Measurements from ENCODE around the gene ARAP2.

Gene ARAP2

DNA sequence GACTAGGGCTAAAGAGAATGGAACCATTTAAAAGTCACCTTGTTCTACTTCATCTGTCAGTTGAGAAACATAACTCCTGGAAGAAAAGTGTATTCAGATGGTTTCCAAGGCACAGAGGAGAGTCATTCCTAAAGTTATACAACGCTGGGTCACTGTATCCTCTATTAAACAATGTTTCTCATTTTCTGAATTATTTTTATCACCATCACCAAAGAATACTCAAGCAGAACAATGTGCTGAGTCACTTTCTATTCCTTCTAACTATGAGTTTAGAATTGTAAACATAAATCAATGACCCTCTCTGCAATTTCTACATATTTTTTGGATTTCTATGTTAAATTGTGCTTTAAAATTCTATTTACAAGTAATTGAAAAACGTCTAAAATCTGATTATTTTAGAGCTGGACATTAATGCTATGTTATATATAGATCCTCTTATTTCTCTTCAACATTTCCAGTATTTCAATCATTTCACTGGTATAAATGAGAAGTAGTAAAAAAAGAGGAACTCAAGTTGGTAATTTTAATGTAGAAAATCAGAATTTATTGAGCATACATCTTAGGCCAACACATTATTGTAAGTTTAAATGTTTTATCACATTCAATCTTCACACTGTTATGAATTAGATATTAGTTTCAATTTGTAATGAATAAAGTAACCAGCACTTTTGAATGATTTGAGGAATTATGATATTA, 44.6 kb upstream of the ARAP2 start:
- no peaks in the 10 kb centered on the region for H3K4me1 ChIP-seq (ENCODE audit: low read depth, poor library complexity, severe bottlenecking)
- TF ChIP-seq, protein P1, sequence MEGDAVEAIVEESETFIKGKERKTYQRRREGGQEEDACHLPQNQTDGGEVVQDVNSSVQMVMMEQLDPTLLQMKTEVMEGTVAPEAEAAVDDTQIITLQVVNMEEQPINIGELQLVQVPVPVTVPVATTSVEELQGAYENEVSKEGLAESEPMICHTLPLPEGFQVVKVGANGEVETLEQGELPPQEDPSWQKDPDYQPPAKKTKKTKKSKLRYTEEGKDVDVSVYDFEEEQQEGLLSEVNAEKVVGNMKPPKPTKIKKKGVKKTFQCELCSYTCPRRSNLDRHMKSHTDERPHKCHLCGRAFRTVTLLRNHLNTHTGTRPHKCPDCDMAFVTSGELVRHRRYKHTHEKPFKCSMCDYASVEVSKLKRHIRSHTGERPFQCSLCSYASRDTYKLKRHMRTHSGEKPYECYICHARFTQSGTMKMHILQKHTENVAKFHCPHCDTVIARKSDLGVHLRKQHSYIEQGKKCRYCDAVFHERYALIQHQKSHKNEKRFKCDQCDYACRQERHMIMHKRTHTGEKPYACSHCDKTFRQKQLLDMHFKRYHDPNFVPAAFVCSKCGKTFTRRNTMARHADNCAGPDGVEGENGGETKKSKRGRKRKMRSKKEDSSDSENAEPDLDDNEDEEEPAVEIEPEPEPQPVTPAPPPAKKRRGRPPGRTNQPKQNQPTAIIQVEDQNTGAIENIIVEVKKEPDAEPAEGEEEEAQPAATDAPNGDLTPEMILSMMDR (conservative IDR thresholded peaks at IDR 0.05; ENCODE audit: low read depth, low read length), result no peak

DNA sequence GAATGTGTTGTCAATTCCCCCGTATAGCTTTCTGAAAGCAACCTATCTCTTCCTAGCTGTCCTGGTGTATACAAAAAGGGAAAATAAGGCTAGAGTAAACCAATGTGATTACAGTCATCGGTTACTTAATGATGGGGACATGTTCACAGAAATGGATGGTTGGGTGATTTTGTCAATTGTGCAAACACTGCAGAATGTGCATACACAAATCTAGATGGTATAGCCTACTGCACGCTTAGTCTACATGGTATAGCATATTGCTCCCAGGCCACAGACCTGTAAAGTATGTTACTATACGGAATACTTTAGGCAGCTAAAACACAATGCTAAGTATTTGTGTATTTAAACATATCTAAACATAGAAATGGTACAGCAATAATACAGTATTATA, 42.2 kb upstream of the ARAP2 start:
- TF ChIP-seq, protein P1 (conservative IDR thresholded peaks at IDR 0.05; ENCODE audit: low read depth, low read length), result no peak
- Histone ChIP-seq H3K4me2 (no peak overlapping the region), H3K27ac (no peak overlapping the region), H3K9ac (no peak overlapping the region), H3K79me2 (ENCODE audit: insufficient read depth, low read depth) (no peaks in the 10 kb centered on the region), H3K27me3 (ENCODE audit: insufficient read depth, low read depth) (no peaks in the 10 kb centered on the region), H3K4me1 (ENCODE audit: low read depth, poor library complexity, severe bottlenecking) (no peaks in the 10 kb centered on the region), H4K20me1 (ENCODE audit: insufficient read depth) (no peaks in the 10 kb centered on the region), H3K4me3 (IDR thresholded peaks at IDR 0.05; ENCODE audit: insufficient read depth, low read depth, low read length) (no peak overlapping the region), H3K36me3 (ENCODE audit: insufficient read depth) (no peaks in the 10 kb centered on the region), H2AFZ (ENCODE audit: low read depth) (no peak overlapping the region)

More for the DNA sequence above, 44.6 kb upstream of the ARAP2 start:
- no peaks in the 10 kb centered on the region for H4K20me1 ChIP-seq (ENCODE audit: insufficient read depth)
- no peak overlapping the region for H3K9ac ChIP-seq
- no peaks in the 10 kb centered on the region for H3K36me3 ChIP-seq (ENCODE audit: insufficient read depth)
- no peak overlapping the region for H3K4me3 ChIP-seq (IDR thresholded peaks at IDR 0.05; ENCODE audit: insufficient read depth, low read depth, low read length)
- no peaks in the 10 kb centered on the region for H3K27me3 ChIP-seq (ENCODE audit: insufficient read depth, low read depth)
- H3K27ac ChIP-seq, result no peak overlapping the region
- no peak overlapping the region for H3K4me2 ChIP-seq
- H2AFZ ChIP-seq (ENCODE audit: low read depth), result no peak overlapping the region
- H3K79me2 ChIP-seq (ENCODE audit: insufficient read depth, low read depth), result no peaks in the 10 kb centered on the region

DNA sequence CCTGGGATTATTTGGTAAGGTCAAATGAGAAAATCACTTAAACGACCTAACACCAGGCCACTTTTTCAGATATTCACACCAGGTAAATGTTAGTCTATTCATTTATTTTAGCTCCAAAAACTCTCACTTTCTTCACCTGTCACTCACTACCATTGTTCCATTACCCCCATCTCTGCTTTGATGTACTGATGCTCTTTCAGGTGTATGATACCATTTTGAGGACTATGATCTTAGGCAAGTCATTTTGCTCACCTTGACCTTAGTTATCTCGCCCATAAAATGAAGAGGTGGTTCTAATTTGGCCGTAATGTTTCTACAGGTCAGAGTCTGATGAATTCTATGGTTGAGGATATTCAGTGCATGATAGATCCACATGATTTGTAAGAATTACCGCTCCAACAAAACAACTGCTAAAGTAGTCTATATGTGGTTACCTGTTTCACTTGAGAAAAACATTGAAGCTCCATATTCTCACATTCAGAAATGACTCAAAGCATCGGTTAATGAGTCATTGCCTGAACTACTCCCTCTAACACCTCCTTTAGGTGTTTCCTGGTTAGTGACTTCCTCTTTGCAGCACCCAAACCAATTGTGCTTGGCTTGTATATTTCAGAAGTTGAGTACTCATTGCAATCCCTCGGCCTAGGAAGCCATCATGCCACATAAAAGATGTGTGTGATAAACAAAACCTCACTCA, 41.6 kb upstream of the ARAP2 start:
- no peak overlapping the region for H3K9ac ChIP-seq
- H3K27ac ChIP-seq, result no peak overlapping the region
- no peak overlapping the region for H3K4me2 ChIP-seq
- H3K4me1 ChIP-seq (ENCODE audit: low read depth, poor library complexity, severe bottlenecking), result no peaks in the 10 kb centered on the region
- no peaks in the 10 kb centered on the region for H3K36me3 ChIP-seq (ENCODE audit: insufficient read depth)
- no peaks in the 10 kb centered on the region for H4K20me1 ChIP-seq (ENCODE audit: insufficient read depth)
- H3K79me2 ChIP-seq (ENCODE audit: insufficient read depth, low read depth), result no peaks in the 10 kb centered on the region
- H3K27me3 ChIP-seq (ENCODE audit: insufficient read depth, low read depth), result no peaks in the 10 kb centered on the region
- TF ChIP-seq, protein P1 (conservative IDR thresholded peaks at IDR 0.05; ENCODE audit: low read depth, low read length), result no peak
- H3K4me3 ChIP-seq (IDR thresholded peaks at IDR 0.05; ENCODE audit: insufficient read depth, low read depth, low read length), result no peak overlapping the region
- no peak overlapping the region for H2AFZ ChIP-seq (ENCODE audit: low read depth)

DNA sequence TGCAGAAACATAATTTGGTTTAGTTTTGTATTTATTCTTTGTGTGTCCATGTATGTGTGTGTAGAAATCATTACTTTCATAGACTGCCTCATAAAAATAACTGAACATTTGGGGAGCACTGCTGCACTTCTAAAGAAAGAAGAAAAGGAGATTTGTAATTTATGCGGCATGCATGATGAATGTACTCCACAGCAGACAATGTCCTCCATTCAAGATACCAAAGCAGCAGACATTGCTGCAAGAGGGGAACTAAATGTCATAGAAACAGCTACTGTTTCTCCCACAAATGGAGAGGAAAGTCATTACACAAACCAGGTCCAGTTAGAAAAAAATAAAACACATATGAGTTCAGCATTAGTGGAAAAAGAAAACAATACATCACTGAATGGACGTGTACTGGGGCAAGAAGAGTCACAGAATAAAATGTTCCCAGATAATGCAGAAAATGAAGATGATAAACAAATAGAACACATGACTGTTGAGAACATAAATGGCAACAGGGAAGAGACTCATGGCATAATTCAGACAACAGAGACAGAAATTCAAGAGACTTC, 39.7 kb upstream of the ARAP2 start:
- Histone ChIP-seq H3K27ac (no peak overlapping the region), H3K9ac (no peak overlapping the region), H2AFZ (ENCODE audit: low read depth) (no peak overlapping the region), H3K79me2 (ENCODE audit: insufficient read depth, low read depth) (no peaks in the 10 kb centered on the region), H3K27me3 (ENCODE audit: insufficient read depth, low read depth) (no peaks in the 10 kb centered on the region), H3K4me3 (IDR thresholded peaks at IDR 0.05; ENCODE audit: insufficient read depth, low read depth, low read length) (no peak overlapping the region), H3K4me2 (no peak overlapping the region), H3K36me3 (ENCODE audit: insufficient read depth) (no peaks in the 10 kb centered on the region), H4K20me1 (ENCODE audit: insufficient read depth) (no peaks in the 10 kb centered on the region), H3K4me1 (ENCODE audit: low read depth, poor library complexity, severe bottlenecking) (no peaks in the 10 kb centered on the region)
- TF ChIP-seq, protein P1 (conservative IDR thresholded peaks at IDR 0.05; ENCODE audit: low read depth, low read length), result no peak

Measured in KMS-11 (cell line).